HCT116 (cell line): ENCODE data around the gene DBP.

Experiments used
- EGR1 ChIP-seq: IDR thresholded peaks from 2 replicates; pipeline ENCODE4 v1.6.1; 2012; ENCODE audit warnings: low read depth
- JUND ChIP-seq: IDR thresholded peaks from 2 replicates; pipeline ENCODE4 v1.6.1; 2012
- POLR2A ChIP-seq: IDR thresholded peaks from 2 replicates; pipeline ENCODE4 v1.7.0; 2011; ENCODE audit warnings: borderline replicate concordance; ENCODE audit not compliant: insufficient read depth, insufficient read length; ENCODE audit errors: extremely low read depth
- POLR2AphosphoS5 ChIP-seq: IDR thresholded peaks from 2 replicates; pipeline ENCODE4 v1.6.1; 2011; ENCODE audit warnings: mild to moderate bottlenecking, low read depth, low read length, moderate library complexity
- ZNF274 ChIP-seq: fragments of 200-500 bp; sonication (Bioruptor generic); IDR thresholded peaks from 2 replicates; pipeline ENCODE4 v1.6.1; 2014; ENCODE audit warnings: mild to moderate bottlenecking, low read depth, low read length, inconsistent platforms
- TF ChIP-seq, protein P1 (sequence below), 3 experiments: fragments of 200-600 bp in 1 of 3; sonication (generic) in 1 of 3; IDR thresholded peaks in 2 of 3; conservative IDR thresholded peaks in 1 of 3; 2 replicates each; pipeline ENCODE4 v1.5.1; 2012 to 2017; ENCODE audit warnings: low read depth in 2 of 3, low read length in 2 of 3, antibody characterized with exemption in 1 of 3, borderline replicate concordance in 1 of 3, control low read depth in 1 of 3, mild to moderate bottlenecking in 1 of 3, mixed read lengths in 1 of 3, mixed run types in 1 of 3, moderate library complexity in 1 of 3; ENCODE audit not compliant: insufficient read depth in 1 of 3

DNA sequence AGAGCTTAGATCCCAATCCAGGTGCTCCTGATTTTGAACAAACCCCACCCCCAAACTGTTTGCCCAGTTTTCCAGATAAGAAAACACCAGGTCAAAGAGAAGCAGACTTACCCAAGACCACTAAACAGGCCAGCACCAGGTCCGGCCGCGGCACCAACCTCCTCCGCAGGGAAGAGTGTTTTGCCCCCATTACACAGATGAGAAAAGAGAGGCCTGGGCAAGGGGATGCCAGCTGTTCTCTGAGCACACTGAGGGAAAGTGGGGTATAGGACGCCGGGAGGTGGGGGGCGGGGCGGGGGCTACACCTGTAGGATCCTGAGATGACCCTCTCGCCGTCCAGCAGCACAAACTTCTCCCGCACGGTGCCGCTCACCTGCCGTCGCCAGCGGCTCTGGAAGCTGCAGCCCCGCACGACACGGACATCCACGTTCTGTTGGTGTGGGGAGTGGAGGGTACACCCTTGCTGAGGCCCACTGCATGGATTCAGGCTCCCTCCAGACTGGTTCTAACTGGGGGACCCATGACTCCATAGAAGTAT, 27.5 kb downstream of the DBP start:
- TF ChIP-seq JUND (no peak), POLR2AphosphoS5 (no peak), EGR1 (no peak), POLR2A (no peak), ZNF274 (no peak)
- TF ChIP-seq, protein P1, sequence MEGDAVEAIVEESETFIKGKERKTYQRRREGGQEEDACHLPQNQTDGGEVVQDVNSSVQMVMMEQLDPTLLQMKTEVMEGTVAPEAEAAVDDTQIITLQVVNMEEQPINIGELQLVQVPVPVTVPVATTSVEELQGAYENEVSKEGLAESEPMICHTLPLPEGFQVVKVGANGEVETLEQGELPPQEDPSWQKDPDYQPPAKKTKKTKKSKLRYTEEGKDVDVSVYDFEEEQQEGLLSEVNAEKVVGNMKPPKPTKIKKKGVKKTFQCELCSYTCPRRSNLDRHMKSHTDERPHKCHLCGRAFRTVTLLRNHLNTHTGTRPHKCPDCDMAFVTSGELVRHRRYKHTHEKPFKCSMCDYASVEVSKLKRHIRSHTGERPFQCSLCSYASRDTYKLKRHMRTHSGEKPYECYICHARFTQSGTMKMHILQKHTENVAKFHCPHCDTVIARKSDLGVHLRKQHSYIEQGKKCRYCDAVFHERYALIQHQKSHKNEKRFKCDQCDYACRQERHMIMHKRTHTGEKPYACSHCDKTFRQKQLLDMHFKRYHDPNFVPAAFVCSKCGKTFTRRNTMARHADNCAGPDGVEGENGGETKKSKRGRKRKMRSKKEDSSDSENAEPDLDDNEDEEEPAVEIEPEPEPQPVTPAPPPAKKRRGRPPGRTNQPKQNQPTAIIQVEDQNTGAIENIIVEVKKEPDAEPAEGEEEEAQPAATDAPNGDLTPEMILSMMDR (IDR thresholded peaks at IDR 0.05 in 2 of 3, conservative IDR thresholded peaks at IDR 0.05 in 1 of 3; ENCODE audit: borderline replicate concordance in 1 of 3, insufficient read depth in 1 of 3, low read depth in 2 of 3, low read length in 2 of 3): no peak
